Tibial artery (tissue), 4 donors: ENCODE measurements around the gene EML6.

Experiments
- DNase-seq, 2 donors: peaks; one replicate each; pipeline ENCODE4 v3.0.0-alpha.2; 2019
- H3K27ac ChIP-seq, 2 donors: fragments of 200-600 bp; sonication (generic) in 1 of 2; 1 replicate in 1 of 2; 2 replicates in 1 of 2; pipeline ENCODE4 v1.5.1; 2018 to 2019; ENCODE audit warnings: mild to moderate bottlenecking in 1 of 2
- H3K27me3 ChIP-seq, 2 donors: fragments of 200-600 bp; sonication (generic) in 1 of 2; one replicate each; pipeline versions ENCODE4 v1.5.1 to v1.6.0; 2016 to 2019
- H3K36me3 ChIP-seq, 3 donors: fragments of 200-600 bp; sonication (generic) in 2 of 3; one replicate each; pipeline ENCODE4 v1.5.1; 2016 to 2019; ENCODE audit warnings: mild to moderate bottlenecking in 2 of 3
- H3K4me1 ChIP-seq, 4 donors: fragments of 200-600 bp; sonication (generic) in 2 of 4; 1 replicate in 3 of 4; 2 replicates in 1 of 4; pipeline ENCODE4 v1.5.1; 2016 to 2019
- H3K4me3 ChIP-seq, 2 donors: fragments of 200-600 bp; sonication (generic) in 1 of 2; 1 replicate in 1 of 2; 2 replicates in 1 of 2; pipeline ENCODE4 v1.5.1; 2018 to 2019; ENCODE audit warnings: mild to moderate bottlenecking in 2 of 2
- H3K9me3 ChIP-seq, 3 donors: fragments of 200-600 bp; sonication (generic) in 1 of 3; one replicate each; pipeline ENCODE4 v1.5.1; 2016 to 2019
- CTCF ChIP-seq, 2 experiments: fragments of 200-600 bp in 1 of 2; fragments of 450-650 bp in 1 of 2; IDR thresholded peaks; one replicate each; pipeline ENCODE4 v1.5.1; 2017 to 2019; ENCODE audit warnings: antibody characterized with exemption in 2 of 2, mild to moderate bottlenecking in 1 of 2, moderate library complexity in 1 of 2
- intact Hi-C: fragments of 100-400 bp; cut with DNase I; formaldehyde crosslinking; loops from one replicate; pipeline ENCODE4 v1.15.0; 2023; ENCODE audit warnings: low total_unique reads

The EML6 gene

GRCh38 chr2:54708584-54709335 lies 14.7 kb upstream of the EML6 start:
- Histone ChIP-seq H3K4me1 (peaks cover 0 to 14% (median 10%) of the 10 kb centered on the region in 4 donors), H3K36me3 (no peaks in the 10 kb centered on the region), H3K27ac (no peak overlapping the region), H3K4me3 (peak overlapping the region; percentile 47), H3K27me3 (no peaks in the 10 kb centered on the region), H3K9me3 (no peaks in the 10 kb centered on the region)
- intact Hi-C loops, result loop anchor here (10.0 kb wide), 1 partner anchor 184 kb away; no protein-coding TSS in a partner anchor
- DNase-seq, result peak; percentile 51 to 73
- no peak for TF ChIP-seq CTCF (IDR thresholded peaks at IDR 0.05)

GRCh38 chr2:54709336-54709809 lies 14.1 kb upstream of the EML6 start:
- intact Hi-C loops, result loop anchor here (10.0 kb wide), 1 partner anchor 185 kb away; no protein-coding TSS in a partner anchor
- H3K4me3 ChIP-seq, result peak overlapping the region; percentile 47

GRCh38 chr2:54710216-54710615 lies 13.2 kb upstream of the EML6 start:
- Histone ChIP-seq H3K27me3 (no peaks in the 10 kb centered on the region), H3K4me3 (no peak overlapping the region), H3K4me1 (peaks cover 0 to 14% (median 10%) of the 10 kb centered on the region in 4 donors)

More at GRCh38 chr2:54709336-54709809, 14.1 kb upstream of the EML6 start:
- Histone ChIP-seq H3K36me3 (no peaks in the 10 kb centered on the region), H3K27ac (no peak overlapping the region), H3K27me3 (no peaks in the 10 kb centered on the region), H3K4me1 (peaks cover 0 to 14% (median 10%) of the 10 kb centered on the region in 4 donors), H3K9me3 (no peaks in the 10 kb centered on the region)
- TF ChIP-seq CTCF (IDR thresholded peaks at IDR 0.05), result no peak
- peak in 1 of 2 donors; percentile 33 for DNase-seq

GRCh38 chr2:54712516-54712915 lies 10.9 kb upstream of the EML6 start:
- no peak for DNase-seq
- H3K9me3 ChIP-seq, result no peaks in the 10 kb centered on the region
- H3K4me3 ChIP-seq, result no peak overlapping the region
- peaks cover 0 to 14% (median 10%) of the 10 kb centered on the region in 4 donors for H3K4me1 ChIP-seq
- no peak for TF ChIP-seq CTCF (IDR thresholded peaks at IDR 0.05)
- intact Hi-C loops, result no loop called here
- no peaks in the 10 kb centered on the region for H3K36me3 ChIP-seq
- H3K27me3 ChIP-seq, result no peaks in the 10 kb centered on the region
- H3K27ac ChIP-seq, result no peak overlapping the region

More at GRCh38 chr2:54710216-54710615, 13.2 kb upstream of the EML6 start:
- intact Hi-C loops, result no loop called here
- Histone ChIP-seq H3K36me3 (no peaks in the 10 kb centered on the region), H3K27ac (no peak overlapping the region), H3K9me3 (no peaks in the 10 kb centered on the region)
- no peak for TF ChIP-seq CTCF (IDR thresholded peaks at IDR 0.05)
- no peak for DNase-seq

GRCh38 chr2:54714996-54715395 lies 8.5 kb upstream of the EML6 start:
- intact Hi-C loops, result no loop called here
- H3K9me3 ChIP-seq, result no peaks in the 10 kb centered on the region
- no peaks in the 10 kb centered on the region for H3K4me1 ChIP-seq
- TF ChIP-seq CTCF (IDR thresholded peaks at IDR 0.05), result no peak
- H3K4me3 ChIP-seq, result no peak overlapping the region
- H3K36me3 ChIP-seq, result no peaks in the 10 kb centered on the region
- H3K27ac ChIP-seq, result no peak overlapping the region
- H3K27me3 ChIP-seq, result no peaks in the 10 kb centered on the region
- no peak for DNase-seq
